ENCODE measurements around the gene FDX2.
A peak's percentile ranks its signal among the peaks of the same experiment; 100 is the strongest.

DNA sequence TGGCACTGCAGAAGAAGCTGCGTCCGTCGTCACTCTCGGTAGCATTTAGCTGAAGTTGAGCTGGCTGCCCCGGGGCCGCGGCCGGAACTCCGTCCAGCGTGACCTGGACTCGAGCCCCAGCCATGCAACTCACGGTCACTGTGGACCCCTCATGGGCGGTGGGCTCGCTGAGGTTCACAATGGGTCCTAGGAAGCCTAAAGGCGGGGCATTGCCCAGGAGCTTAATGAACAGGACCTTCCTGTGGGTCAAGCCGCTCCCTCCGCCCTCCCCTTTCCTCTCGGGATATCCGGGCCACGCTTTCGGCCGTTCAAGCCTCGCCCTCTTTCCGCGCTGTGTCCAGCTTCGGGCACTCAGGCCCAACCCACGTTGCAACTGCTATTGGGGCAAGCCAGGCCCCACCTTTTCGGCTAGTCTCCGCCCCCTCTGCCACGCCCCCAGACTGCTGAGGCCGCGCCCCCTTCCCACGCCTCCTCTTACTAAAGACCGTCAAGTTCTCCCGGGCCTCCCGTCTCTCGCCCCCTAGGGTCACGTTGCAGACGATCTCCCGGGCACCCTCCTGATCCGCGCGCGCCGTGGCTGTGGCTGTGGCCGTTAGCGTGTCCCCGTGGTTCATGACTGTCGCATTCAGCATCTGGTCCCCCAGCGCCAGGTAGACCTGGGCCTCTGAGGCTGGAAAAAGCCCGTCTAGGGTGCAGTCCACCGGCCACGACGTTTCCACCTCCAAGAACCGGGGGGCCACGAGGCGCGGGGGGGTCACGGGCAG lies 19.0 kb upstream of the FDX2 start:
- TF ChIP-seq, protein P1, sequence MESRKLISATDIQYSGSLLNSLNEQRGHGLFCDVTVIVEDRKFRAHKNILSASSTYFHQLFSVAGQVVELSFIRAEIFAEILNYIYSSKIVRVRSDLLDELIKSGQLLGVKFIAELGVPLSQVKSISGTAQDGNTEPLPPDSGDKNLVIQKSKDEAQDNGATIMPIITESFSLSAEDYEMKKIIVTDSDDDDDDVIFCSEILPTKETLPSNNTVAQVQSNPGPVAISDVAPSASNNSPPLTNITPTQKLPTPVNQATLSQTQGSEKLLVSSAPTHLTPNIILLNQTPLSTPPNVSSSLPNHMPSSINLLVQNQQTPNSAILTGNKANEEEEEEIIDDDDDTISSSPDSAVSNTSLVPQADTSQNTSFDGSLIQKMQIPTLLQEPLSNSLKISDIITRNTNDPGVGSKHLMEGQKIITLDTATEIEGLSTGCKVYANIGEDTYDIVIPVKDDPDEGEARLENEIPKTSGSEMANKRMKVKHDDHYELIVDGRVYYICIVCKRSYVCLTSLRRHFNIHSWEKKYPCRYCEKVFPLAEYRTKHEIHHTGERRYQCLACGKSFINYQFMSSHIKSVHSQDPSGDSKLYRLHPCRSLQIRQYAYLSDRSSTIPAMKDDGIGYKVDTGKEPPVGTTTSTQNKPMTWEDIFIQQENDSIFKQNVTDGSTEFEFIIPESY (IDR thresholded peaks at IDR 0.05; ENCODE audit: extremely low read depth, insufficient replicate concordance, low read length): no peak
- no peak for TF ChIP-seq POLR2A (IDR thresholded peaks at IDR 0.05; ENCODE audit: borderline replicate concordance, extremely low read depth, insufficient read depth, insufficient read length)
- TF ChIP-seq, protein P2, sequence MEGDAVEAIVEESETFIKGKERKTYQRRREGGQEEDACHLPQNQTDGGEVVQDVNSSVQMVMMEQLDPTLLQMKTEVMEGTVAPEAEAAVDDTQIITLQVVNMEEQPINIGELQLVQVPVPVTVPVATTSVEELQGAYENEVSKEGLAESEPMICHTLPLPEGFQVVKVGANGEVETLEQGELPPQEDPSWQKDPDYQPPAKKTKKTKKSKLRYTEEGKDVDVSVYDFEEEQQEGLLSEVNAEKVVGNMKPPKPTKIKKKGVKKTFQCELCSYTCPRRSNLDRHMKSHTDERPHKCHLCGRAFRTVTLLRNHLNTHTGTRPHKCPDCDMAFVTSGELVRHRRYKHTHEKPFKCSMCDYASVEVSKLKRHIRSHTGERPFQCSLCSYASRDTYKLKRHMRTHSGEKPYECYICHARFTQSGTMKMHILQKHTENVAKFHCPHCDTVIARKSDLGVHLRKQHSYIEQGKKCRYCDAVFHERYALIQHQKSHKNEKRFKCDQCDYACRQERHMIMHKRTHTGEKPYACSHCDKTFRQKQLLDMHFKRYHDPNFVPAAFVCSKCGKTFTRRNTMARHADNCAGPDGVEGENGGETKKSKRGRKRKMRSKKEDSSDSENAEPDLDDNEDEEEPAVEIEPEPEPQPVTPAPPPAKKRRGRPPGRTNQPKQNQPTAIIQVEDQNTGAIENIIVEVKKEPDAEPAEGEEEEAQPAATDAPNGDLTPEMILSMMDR (IDR thresholded peaks at IDR 0.05 in 2 of 3, conservative IDR thresholded peaks at IDR 0.05 in 1 of 3; ENCODE audit: borderline replicate concordance in 1 of 3, insufficient read depth in 1 of 3, low read depth in 2 of 3, low read length in 2 of 3): peak in 2 of 3 experiments; percentile 7 to 20; a peak in 1 of 6 replicates
- TF ChIP-seq SIN3A (IDR thresholded peaks at IDR 0.05; ENCODE audit: low read depth): no peak
- no peak for TF ChIP-seq YY1 (IDR thresholded peaks at IDR 0.05; ENCODE audit: extremely low read depth, insufficient replicate concordance, low read depth, low read length)
- TF ChIP-seq, protein P3, sequence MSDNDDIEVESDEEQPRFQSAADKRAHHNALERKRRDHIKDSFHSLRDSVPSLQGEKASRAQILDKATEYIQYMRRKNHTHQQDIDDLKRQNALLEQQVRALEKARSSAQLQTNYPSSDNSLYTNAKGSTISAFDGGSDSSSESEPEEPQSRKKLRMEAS (IDR thresholded peaks at IDR 0.05): peak; percentile 92
